Mucosa of rectum (tissue), 2 donors: Measurements from ENCODE around the gene CD58.

Experiments
- H3K27ac ChIP-seq, 2 donors: one replicate each; pipeline ENCODE4 v1.7.0; 2013; ENCODE audit warnings: inconsistent platforms in 2 of 2, low read depth in 2 of 2, low read length in 2 of 2
- H3K27me3 ChIP-seq, 2 donors: one replicate each; pipeline ENCODE4 v1.7.0; 2013; ENCODE audit warnings: low read length in 2 of 2; ENCODE audit not compliant: control insufficient read depth in 2 of 2, insufficient read depth in 2 of 2
- H3K36me3 ChIP-seq, 2 donors: one replicate each; pipeline ENCODE4 v1.7.0; 2013; ENCODE audit warnings: low read length in 2 of 2; ENCODE audit not compliant: control insufficient read depth in 2 of 2, insufficient read depth in 2 of 2
- H3K4me1 ChIP-seq, 2 donors: one replicate each; pipeline ENCODE4 v1.7.0; 2013; ENCODE audit warnings: low read length in 2 of 2, mild to moderate bottlenecking in 1 of 2; ENCODE audit not compliant: control insufficient read depth in 2 of 2, insufficient read depth in 2 of 2
- H3K4me3 ChIP-seq, 2 donors: one replicate each; pipeline ENCODE4 v1.7.0; 2013; ENCODE audit warnings: low read length in 2 of 2
- H3K9ac ChIP-seq, 2 donors: one replicate each; pipeline ENCODE4 v1.7.0; 2013; ENCODE audit warnings: low read length in 2 of 2, low read depth in 1 of 2, mild to moderate bottlenecking in 1 of 2
- H3K9me3 ChIP-seq, 2 donors: one replicate each; pipeline ENCODE4 v1.7.0; 2013; ENCODE audit warnings: low read length in 2 of 2; ENCODE audit not compliant: control insufficient read depth in 2 of 2
- donor health status: healthy.
- donor health status: Normal muscosa, but diverticular disease.

Gene CD58

GRCh38 chr1:116485976-116486375, 84.8 kb downstream of the CD58 start:
- Histone ChIP-seq H3K27me3 (no peaks in the 10 kb centered on the region), H3K9ac (peak overlapping the region in 1 of 2 donors; percentile 21), H3K27ac (peak overlapping the region; percentile 86 to 94), H3K36me3 (no peaks in the 10 kb centered on the region), H3K9me3 (no peaks in the 10 kb centered on the region), H3K4me1 (peaks cover 45 to 69% of the 10 kb centered on the region in 2 donors), H3K4me3 (no peak overlapping the region)

- H3K9ac ChIP-seq: peak overlapping the region; percentile 59 to 61
- H3K36me3 ChIP-seq: no peaks in the 10 kb centered on the region
- peak overlapping the region; percentile 86 to 94 for H3K27ac ChIP-seq
- H3K4me1 ChIP-seq: peaks cover 45 to 69% of the 10 kb centered on the region in 2 donors
- H3K27me3 ChIP-seq: no peaks in the 10 kb centered on the region
- no peak overlapping the region for H3K4me3 ChIP-seq
- no peaks in the 10 kb centered on the region for H3K9me3 ChIP-seq
These were observed 85.6 kb downstream of the CD58 start for GRCh38 chr1:116485071-116485735.

GRCh38 chr1:116483481-116484309, 87.1 kb downstream of the CD58 start:
- Histone ChIP-seq H3K4me1 (peaks cover 41 to 54% of the 10 kb centered on the region in 2 donors), H3K36me3 (no peaks in the 10 kb centered on the region), H3K9me3 (no peaks in the 10 kb centered on the region), H3K27ac (peak overlapping the region; percentile 86 to 94), H3K4me3 (no peak overlapping the region), H3K27me3 (no peaks in the 10 kb centered on the region), H3K9ac (peak overlapping the region in 1 of 2 donors; percentile 59)

- Histone ChIP-seq H3K4me1 (peaks cover 51 to 60% of the 10 kb centered on the region in 2 donors), H3K9ac (peak overlapping the region in 1 of 2 donors; percentile 28), H3K4me3 (no peak overlapping the region), H3K27ac (peak overlapping the region; percentile 86 to 94), H3K9me3 (no peaks in the 10 kb centered on the region), H3K36me3 (no peaks in the 10 kb centered on the region), H3K27me3 (no peaks in the 10 kb centered on the region)
These were observed 88.3 kb downstream of the CD58 start for GRCh38 chr1:116482490-116482889.

GRCh38 chr1:116481934-116482333, 88.9 kb downstream of the CD58 start:
- Histone ChIP-seq H3K9ac (peak overlapping the region in 1 of 2 donors; percentile 65), H3K36me3 (no peaks in the 10 kb centered on the region), H3K27ac (peak overlapping the region; percentile 86 to 94), H3K4me3 (peak overlapping the region in 1 of 2 donors; percentile 19), H3K27me3 (no peaks in the 10 kb centered on the region), H3K9me3 (no peaks in the 10 kb centered on the region), H3K4me1 (peaks cover 56 to 65% of the 10 kb centered on the region in 2 donors)

GRCh38 chr1:116478621-116479020, 92.2 kb downstream of the CD58 start:
- no peak overlapping the region for H3K9ac ChIP-seq

GRCh38 chr1:116477429-116477828, 93.4 kb downstream of the CD58 start:
- H3K9ac ChIP-seq: peak overlapping the region in 1 of 2 donors; percentile 64
- no peak overlapping the region for H3K4me3 ChIP-seq
- H3K9me3 ChIP-seq: no peaks in the 10 kb centered on the region
- H3K27ac ChIP-seq: peak overlapping the region; percentile 3 to 98
- H3K27me3 ChIP-seq: no peaks in the 10 kb centered on the region
- H3K36me3 ChIP-seq: no peaks in the 10 kb centered on the region
- peaks cover 52 to 73% of the 10 kb centered on the region in 2 donors for H3K4me1 ChIP-seq

More at GRCh38 chr1:116478621-116479020, 92.2 kb downstream of the CD58 start:
- H3K27me3 ChIP-seq: no peaks in the 10 kb centered on the region
- no peaks in the 10 kb centered on the region for H3K36me3 ChIP-seq
- no peak overlapping the region for H3K4me3 ChIP-seq
- no peaks in the 10 kb centered on the region for H3K9me3 ChIP-seq
- H3K4me1 ChIP-seq: peaks cover 56 to 72% of the 10 kb centered on the region in 2 donors
- no peak overlapping the region for H3K27ac ChIP-seq

GRCh38 chr1:116476321-116476720, 94.5 kb downstream of the CD58 start:
- H3K9me3 ChIP-seq: no peaks in the 10 kb centered on the region
- no peaks in the 10 kb centered on the region for H3K27me3 ChIP-seq
- H3K36me3 ChIP-seq: no peaks in the 10 kb centered on the region
- no peak overlapping the region for H3K4me3 ChIP-seq
- peak overlapping the region in 1 of 2 donors; percentile 75 for H3K9ac ChIP-seq
- H3K4me1 ChIP-seq: peaks cover 45 to 74% of the 10 kb centered on the region in 2 donors
- peak overlapping the region; percentile 90 to 98 for H3K27ac ChIP-seq

- peaks cover 41 to 71% of the 10 kb centered on the region in 2 donors for H3K4me1 ChIP-seq
- H3K36me3 ChIP-seq: no peaks in the 10 kb centered on the region
- H3K9me3 ChIP-seq: no peaks in the 10 kb centered on the region
- peak overlapping the region; percentile 90 to 98 for H3K27ac ChIP-seq
- no peaks in the 10 kb centered on the region for H3K27me3 ChIP-seq
- peak overlapping the region in 1 of 2 donors; percentile 33 for H3K4me3 ChIP-seq
- peak overlapping the region; percentile 36 to 75 for H3K9ac ChIP-seq
These were observed 95.0 kb downstream of the CD58 start for GRCh38 chr1:116475850-116476218.
